ENCODE data around the gene NXPE1.

Gene NXPE1

DNA sequence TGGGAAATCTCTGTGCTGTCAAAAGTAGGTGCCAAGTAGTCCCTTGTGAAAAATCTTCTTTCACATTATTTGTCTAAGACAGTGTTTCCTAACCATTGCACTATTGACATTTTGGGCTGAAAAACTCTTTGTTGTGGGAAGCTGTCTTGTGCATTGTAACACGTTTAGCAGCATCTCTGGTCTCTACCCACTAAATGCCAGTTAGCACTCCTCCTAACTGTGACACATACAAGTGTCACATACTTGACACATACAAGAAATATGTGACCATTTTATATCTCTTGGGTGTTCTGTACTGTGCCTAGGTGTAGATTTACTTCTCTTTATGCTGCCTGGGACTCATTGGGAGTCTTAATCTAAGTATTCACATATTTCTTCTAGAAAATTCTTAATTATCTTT lies 57.8 kb downstream of the NXPE1 start:
- Histone ChIP-seq H3K36me3 (no peaks in the 10 kb centered on the region), H3K27ac (no peak overlapping the region), H3K27me3 (ENCODE audit: insufficient read depth, low read depth, severe bottlenecking) (no peaks in the 10 kb centered on the region), H3K4me3 (ENCODE audit: low read depth, low read length) (no peak overlapping the region), H3K9me3 (ENCODE audit: severe bottlenecking) (no peaks in the 10 kb centered on the region)
- no peak for DNase-seq
- TF ChIP-seq, protein P1, sequence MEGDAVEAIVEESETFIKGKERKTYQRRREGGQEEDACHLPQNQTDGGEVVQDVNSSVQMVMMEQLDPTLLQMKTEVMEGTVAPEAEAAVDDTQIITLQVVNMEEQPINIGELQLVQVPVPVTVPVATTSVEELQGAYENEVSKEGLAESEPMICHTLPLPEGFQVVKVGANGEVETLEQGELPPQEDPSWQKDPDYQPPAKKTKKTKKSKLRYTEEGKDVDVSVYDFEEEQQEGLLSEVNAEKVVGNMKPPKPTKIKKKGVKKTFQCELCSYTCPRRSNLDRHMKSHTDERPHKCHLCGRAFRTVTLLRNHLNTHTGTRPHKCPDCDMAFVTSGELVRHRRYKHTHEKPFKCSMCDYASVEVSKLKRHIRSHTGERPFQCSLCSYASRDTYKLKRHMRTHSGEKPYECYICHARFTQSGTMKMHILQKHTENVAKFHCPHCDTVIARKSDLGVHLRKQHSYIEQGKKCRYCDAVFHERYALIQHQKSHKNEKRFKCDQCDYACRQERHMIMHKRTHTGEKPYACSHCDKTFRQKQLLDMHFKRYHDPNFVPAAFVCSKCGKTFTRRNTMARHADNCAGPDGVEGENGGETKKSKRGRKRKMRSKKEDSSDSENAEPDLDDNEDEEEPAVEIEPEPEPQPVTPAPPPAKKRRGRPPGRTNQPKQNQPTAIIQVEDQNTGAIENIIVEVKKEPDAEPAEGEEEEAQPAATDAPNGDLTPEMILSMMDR (IDR thresholded peaks at IDR 0.05; ENCODE audit: low read depth, low read length), result no peak

DNA sequence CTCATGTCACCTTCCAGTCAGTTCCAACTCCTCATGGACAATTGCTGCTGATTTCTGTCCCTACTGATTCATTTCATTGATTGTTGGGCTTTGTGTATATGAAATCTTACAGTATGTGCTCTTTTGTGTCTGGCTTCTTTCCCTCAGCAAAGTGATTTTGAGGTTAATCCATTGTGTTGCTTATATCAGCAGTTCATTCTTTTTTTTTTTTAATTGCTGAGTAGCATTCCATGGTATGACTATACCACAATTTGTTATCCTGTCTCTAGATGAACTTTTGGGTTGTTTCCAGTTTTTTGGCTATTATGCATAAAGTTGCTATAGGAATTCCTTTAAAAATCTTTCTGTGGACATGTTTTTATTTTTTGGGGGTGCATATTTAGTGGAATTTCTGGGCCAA lies 59.9 kb downstream of the NXPE1 start:
- H3K27me3 ChIP-seq (ENCODE audit: insufficient read depth, low read depth, severe bottlenecking), result no peaks in the 10 kb centered on the region
- H3K36me3 ChIP-seq, result no peaks in the 10 kb centered on the region
- TF ChIP-seq, protein P1 (IDR thresholded peaks at IDR 0.05; ENCODE audit: low read depth, low read length), result no peak
- no peak for DNase-seq
- no peak overlapping the region for H3K4me3 ChIP-seq (ENCODE audit: low read depth, low read length)
- no peaks in the 10 kb centered on the region for H3K9me3 ChIP-seq (ENCODE audit: severe bottlenecking)
- H3K27ac ChIP-seq, result no peak overlapping the region

DNA sequence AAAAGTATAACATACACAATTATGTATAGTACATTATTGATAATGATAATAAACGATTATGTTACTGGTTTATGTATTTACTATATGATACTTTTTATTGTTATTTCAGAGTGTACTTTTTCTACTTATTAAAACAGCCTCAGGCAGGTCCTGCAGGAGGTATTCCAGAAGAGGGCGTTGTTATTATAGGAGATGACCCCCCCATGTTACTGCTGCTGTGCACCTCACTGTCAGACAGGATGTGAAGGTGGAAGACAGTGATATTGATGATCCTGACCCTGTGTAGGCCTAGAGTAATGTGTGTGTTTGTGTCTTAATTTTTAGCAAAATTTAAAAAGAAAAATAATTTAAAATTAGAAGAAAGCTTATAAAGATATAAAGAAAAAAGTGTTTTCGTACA lies 62.8 kb downstream of the NXPE1 start:
- DNase-seq, result no peak
- Histone ChIP-seq H3K27ac (no peak overlapping the region), H3K27me3 (ENCODE audit: insufficient read depth, low read depth, severe bottlenecking) (no peaks in the 10 kb centered on the region), H3K36me3 (no peaks in the 10 kb centered on the region), H3K4me3 (ENCODE audit: low read depth, low read length) (no peak overlapping the region), H3K9me3 (ENCODE audit: severe bottlenecking) (no peaks in the 10 kb centered on the region)
- TF ChIP-seq, protein P1 (IDR thresholded peaks at IDR 0.05; ENCODE audit: low read depth, low read length), result peak; percentile 12; the same call in 1 of the 2 replicates

DNA sequence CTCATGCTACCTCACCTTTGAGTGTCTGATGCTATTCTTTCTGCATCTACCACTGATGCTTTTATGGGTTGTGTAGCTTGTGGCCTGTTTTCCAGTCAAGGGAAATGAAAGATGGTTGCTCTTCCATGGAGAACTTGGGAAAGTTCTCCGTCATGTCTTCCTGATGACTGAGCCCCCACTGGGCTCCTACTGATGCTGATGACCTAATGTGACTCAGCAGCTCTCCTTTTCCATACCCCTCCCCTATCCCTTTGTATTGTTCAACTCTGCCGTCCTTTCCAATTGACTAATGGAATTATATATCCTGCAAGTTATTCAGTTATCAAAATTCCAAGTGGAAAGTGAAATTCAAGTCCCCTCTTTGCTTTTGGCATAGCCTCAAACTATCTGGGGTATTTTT lies 75.8 kb downstream of the NXPE1 start:
- TF ChIP-seq, protein P1 (IDR thresholded peaks at IDR 0.05; ENCODE audit: low read depth, low read length), result no peak
- Histone ChIP-seq H3K27ac (no peak overlapping the region), H3K27me3 (ENCODE audit: insufficient read depth, low read depth, severe bottlenecking) (no peaks in the 10 kb centered on the region), H3K4me3 (ENCODE audit: low read depth, low read length) (no peak overlapping the region), H3K36me3 (no peaks in the 10 kb centered on the region), H3K9me3 (ENCODE audit: severe bottlenecking) (no peaks in the 10 kb centered on the region)
- DNase-seq, result no peak

DNA sequence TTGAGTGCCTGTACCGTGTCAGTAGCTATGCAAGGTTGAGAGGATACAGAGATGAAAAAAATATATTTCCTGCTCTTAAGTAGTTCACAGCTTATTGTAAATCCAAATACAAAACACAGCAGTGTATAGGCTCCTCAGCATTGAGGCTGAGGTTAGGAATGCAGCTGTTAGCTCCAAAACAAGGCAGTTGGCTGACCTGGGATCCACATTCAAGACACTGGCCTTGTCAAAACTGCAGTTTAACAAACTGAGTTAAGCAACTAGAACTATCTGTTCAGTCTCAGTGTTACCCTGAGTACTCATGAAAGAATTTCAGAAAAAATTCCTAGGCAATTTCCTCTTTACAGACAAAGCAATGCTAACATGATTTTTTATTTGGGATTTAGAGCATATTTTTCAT lies 77.6 kb downstream of the NXPE1 start:
- no peak for DNase-seq
- TF ChIP-seq, protein P1 (IDR thresholded peaks at IDR 0.05; ENCODE audit: low read depth, low read length), result no peak
- H3K36me3 ChIP-seq, result no peaks in the 10 kb centered on the region
- H3K4me3 ChIP-seq (ENCODE audit: low read depth, low read length), result no peak overlapping the region
- no peaks in the 10 kb centered on the region for H3K27me3 ChIP-seq (ENCODE audit: insufficient read depth, low read depth, severe bottlenecking)
- H3K27ac ChIP-seq, result no peak overlapping the region
- no peaks in the 10 kb centered on the region for H3K9me3 ChIP-seq (ENCODE audit: severe bottlenecking)

DNA sequence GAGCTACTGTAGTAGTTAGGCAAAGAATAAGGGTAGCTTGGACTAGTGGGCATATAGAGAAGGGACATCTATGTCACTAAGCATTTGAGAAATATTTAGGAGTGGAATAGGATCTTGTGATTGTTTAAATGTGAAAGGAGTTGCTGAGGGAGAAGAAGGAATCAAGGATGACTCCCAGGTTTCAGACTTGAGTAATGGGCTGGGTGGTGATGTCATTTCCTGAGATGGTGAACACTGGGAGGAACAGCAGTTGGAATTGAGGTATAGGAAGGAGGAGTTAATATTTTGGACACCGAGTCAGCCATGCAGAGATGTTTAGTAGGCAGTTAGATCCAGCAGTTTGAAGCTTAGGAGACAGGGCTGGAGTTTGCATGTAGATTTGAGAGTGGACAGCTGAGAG lies 80.3 kb downstream of the NXPE1 start:
- no peak for DNase-seq
- Histone ChIP-seq H3K27ac (no peak overlapping the region), H3K4me3 (ENCODE audit: low read depth, low read length) (no peak overlapping the region), H3K36me3 (no peaks in the 10 kb centered on the region), H3K9me3 (ENCODE audit: severe bottlenecking) (no peaks in the 10 kb centered on the region), H3K27me3 (ENCODE audit: insufficient read depth, low read depth, severe bottlenecking) (no peaks in the 10 kb centered on the region)
- TF ChIP-seq, protein P1 (IDR thresholded peaks at IDR 0.05; ENCODE audit: low read depth, low read length), result no peak

Measured in WERI-Rb-1 (cell line).